ENCODE measurements around the gene POM121L2.

The POM121L2 gene

DNA sequence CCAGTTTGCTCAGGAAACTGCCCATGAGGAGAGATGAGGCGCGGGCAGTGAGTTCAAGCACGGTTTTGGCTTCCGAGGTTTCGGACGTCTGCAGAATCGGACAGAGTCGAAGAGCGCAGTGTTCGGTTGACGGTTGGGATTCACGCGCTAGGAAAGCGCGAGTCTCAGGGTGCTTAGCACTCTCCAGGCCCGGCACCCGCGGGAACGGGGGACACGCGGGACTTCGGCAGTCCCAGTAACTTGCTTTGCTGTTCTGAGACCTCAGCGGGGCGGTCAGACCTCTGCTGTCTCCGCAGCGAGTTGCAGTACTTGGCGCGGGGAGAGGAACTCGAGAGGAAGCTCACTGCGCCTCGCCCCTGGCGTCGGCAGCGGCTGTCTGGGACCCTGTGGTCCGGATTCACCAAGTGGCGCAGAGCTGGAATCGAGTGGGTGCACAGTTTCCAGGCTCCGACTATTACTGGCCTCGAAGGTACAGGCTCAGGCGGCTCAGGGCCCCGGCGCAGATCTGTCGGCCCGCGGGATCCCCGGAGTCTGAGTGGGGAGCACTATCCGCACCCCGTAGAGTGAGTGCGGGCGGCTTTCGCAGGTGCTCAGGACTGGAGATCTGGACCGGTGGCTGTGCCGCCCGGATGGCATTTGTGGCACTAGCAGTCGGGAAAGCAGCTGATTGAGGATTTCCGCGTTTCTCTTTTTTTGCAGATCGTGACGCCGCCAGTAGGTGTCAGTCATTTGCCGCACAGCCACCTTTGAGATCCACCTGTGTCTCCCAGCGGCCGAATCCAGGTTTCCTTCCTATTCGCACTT, at the start of gene POM121L2:
POM121L2 (minus strand) TSS at position 128 of the 804 bp plus-strand sequence; CDS start at position 25, 103 bp downstream.
- peak within 1 kb of the TSS; percentile 53 for H3K4me3 ChIP-seq (ENCODE audit: low read length)
- H3K36me3 ChIP-seq (ENCODE audit: control insufficient read depth, insufficient read depth, low read length), result no peaks in the 10 kb centered on the region
- H3K4me1 ChIP-seq (ENCODE audit: control insufficient read depth, insufficient read depth, low read length), result peaks cover 9% of the 10 kb centered on the region
- H3K9me3 ChIP-seq (ENCODE audit: control insufficient read depth, low read length), result no peaks in the 10 kb centered on the region
- H3K9ac ChIP-seq (ENCODE audit: low read length), result peak within 1 kb of the TSS; percentile 51
- peaks cover 39% of the 10 kb centered on the region for H3K27me3 ChIP-seq (ENCODE audit: control insufficient read depth, insufficient read depth, low read length)

DNA sequence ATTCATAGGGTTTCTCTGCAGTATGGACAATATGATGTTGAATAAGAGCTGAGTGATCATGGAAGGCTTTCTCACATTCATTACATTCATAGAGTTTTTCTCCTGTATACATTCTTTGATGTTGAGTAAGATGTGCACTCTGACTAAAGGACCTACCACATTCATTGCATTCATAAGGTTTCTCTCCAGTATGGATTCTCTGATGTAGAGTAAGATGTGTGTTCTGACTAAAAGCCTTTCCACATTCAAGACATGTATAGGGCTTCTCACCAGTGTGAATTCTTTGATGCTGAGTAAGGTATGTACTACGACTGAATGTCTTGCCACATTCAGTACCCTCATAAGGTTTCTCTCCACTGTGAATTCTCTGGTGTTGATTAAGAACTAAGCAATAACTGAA, 47.2 kb upstream of the POM121L2 start:
- Histone ChIP-seq H3K9me3 (ENCODE audit: control insufficient read depth, low read length) (peaks cover 5% of the 10 kb centered on the region), H3K36me3 (ENCODE audit: control insufficient read depth, insufficient read depth, low read length) (no peaks in the 10 kb centered on the region), H3K9ac (ENCODE audit: low read length) (no peak overlapping the region), H3K27me3 (ENCODE audit: control insufficient read depth, insufficient read depth, low read length) (no peaks in the 10 kb centered on the region), H3K4me3 (ENCODE audit: low read length) (no peak overlapping the region), H3K4me1 (ENCODE audit: control insufficient read depth, insufficient read depth, low read length) (no peaks in the 10 kb centered on the region)

DNA sequence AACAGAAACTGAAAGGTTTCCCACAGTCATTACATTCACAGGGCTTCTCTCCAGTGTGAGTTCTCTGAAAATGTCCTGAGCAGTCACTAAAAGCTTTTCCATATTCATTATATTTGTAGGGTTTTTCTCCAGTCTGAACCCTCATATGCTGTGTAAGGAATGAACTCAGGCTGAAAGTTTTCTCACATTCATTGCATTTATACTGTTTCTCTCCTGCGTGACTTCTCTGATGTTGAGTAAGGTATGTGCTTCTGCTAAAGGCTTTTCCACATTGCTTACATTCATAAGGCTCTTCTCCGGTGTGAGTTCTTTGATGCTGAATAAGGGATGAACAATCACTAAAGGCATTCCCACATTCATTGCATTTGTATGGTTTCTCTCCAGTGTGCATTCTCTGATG, 46.7 kb upstream of the POM121L2 start:
- no peaks in the 10 kb centered on the region for H3K36me3 ChIP-seq (ENCODE audit: control insufficient read depth, insufficient read depth, low read length)
- H3K27me3 ChIP-seq (ENCODE audit: control insufficient read depth, insufficient read depth, low read length), result no peaks in the 10 kb centered on the region
- H3K9me3 ChIP-seq (ENCODE audit: control insufficient read depth, low read length), result peaks cover 5% of the 10 kb centered on the region
- H3K4me3 ChIP-seq (ENCODE audit: low read length), result no peak overlapping the region
- no peak overlapping the region for H3K9ac ChIP-seq (ENCODE audit: low read length)
- no peaks in the 10 kb centered on the region for H3K4me1 ChIP-seq (ENCODE audit: control insufficient read depth, insufficient read depth, low read length)

DNA sequence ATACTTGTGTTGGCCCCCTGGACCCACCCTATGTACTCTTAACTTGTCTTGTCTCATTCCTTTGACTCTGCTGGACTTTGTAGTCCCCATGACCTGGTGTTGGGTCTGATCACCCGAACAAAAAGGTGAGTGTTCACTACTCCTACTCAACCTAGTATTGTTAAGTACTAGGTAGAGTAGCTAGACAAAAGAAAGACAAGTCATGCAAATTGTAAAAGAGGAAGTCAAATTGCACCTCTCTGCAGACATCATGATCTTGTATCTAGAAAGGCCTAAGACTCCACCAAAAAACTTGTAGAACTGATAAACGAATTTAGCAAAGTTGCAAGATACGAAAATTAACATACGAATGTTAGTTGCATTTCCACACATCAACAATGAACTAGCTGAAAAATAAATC, 40.8 kb upstream of the POM121L2 start:
- H3K9me3 ChIP-seq (ENCODE audit: control insufficient read depth, low read length), result no peaks in the 10 kb centered on the region
- H3K4me1 ChIP-seq (ENCODE audit: control insufficient read depth, insufficient read depth, low read length), result no peaks in the 10 kb centered on the region
- H3K9ac ChIP-seq (ENCODE audit: low read length), result no peak overlapping the region
- H3K27me3 ChIP-seq (ENCODE audit: control insufficient read depth, insufficient read depth, low read length), result no peaks in the 10 kb centered on the region
- H3K4me3 ChIP-seq (ENCODE audit: low read length), result no peak overlapping the region
- H3K36me3 ChIP-seq (ENCODE audit: control insufficient read depth, insufficient read depth, low read length), result no peaks in the 10 kb centered on the region

DNA sequence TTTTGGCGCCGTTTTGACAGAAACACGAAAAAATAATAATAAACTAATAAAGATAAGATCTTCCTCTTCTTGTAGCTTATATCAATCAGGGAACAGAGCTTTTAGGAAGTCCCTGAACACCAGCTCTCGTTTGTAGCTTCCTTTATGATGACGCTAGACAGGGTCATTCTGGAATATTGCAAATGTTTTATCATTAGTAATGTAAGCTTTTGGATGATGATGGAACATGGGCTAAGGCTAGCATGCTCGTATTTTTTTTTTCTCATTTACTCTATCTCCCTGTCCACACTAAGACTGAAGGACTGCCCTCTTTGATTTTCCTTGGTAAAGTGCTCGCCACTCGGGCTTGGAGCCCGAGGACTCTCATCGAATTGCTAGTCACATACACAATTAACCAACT, 22.1 kb upstream of the POM121L2 start:
- H3K4me1 ChIP-seq (ENCODE audit: control insufficient read depth, insufficient read depth, low read length), result no peaks in the 10 kb centered on the region
- H3K9ac ChIP-seq (ENCODE audit: low read length), result no peak overlapping the region
- H3K4me3 ChIP-seq (ENCODE audit: low read length), result no peak overlapping the region
- H3K9me3 ChIP-seq (ENCODE audit: control insufficient read depth, low read length), result no peaks in the 10 kb centered on the region
- peaks cover 20% of the 10 kb centered on the region for H3K27me3 ChIP-seq (ENCODE audit: control insufficient read depth, insufficient read depth, low read length)
- H3K36me3 ChIP-seq (ENCODE audit: control insufficient read depth, insufficient read depth, low read length), result no peaks in the 10 kb centered on the region

DNA sequence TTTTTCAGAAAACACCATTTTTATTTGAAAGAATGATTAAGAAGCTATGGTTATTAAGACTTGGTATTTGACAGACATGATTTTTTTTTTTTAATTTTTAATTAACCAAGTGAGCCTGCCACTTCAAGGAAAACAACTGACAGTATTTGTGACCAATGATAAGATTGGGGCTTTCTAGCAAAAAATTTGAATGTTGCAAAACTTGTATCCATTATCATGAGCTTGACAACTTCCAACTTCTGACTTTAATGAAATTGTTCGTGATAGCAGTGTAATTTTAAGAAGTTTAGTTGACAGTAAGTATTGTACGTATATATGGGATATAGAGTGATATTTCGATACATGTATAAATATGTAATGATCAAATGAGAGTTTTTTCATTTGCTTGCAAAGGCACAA, 21.6 kb upstream of the POM121L2 start:
- no peaks in the 10 kb centered on the region for H3K4me1 ChIP-seq (ENCODE audit: control insufficient read depth, insufficient read depth, low read length)
- H3K27me3 ChIP-seq (ENCODE audit: control insufficient read depth, insufficient read depth, low read length), result peaks cover 20% of the 10 kb centered on the region
- H3K9ac ChIP-seq (ENCODE audit: low read length), result no peak overlapping the region
- H3K9me3 ChIP-seq (ENCODE audit: control insufficient read depth, low read length), result no peaks in the 10 kb centered on the region
- no peak overlapping the region for H3K4me3 ChIP-seq (ENCODE audit: low read length)
- H3K36me3 ChIP-seq (ENCODE audit: control insufficient read depth, insufficient read depth, low read length), result no peaks in the 10 kb centered on the region

DNA sequence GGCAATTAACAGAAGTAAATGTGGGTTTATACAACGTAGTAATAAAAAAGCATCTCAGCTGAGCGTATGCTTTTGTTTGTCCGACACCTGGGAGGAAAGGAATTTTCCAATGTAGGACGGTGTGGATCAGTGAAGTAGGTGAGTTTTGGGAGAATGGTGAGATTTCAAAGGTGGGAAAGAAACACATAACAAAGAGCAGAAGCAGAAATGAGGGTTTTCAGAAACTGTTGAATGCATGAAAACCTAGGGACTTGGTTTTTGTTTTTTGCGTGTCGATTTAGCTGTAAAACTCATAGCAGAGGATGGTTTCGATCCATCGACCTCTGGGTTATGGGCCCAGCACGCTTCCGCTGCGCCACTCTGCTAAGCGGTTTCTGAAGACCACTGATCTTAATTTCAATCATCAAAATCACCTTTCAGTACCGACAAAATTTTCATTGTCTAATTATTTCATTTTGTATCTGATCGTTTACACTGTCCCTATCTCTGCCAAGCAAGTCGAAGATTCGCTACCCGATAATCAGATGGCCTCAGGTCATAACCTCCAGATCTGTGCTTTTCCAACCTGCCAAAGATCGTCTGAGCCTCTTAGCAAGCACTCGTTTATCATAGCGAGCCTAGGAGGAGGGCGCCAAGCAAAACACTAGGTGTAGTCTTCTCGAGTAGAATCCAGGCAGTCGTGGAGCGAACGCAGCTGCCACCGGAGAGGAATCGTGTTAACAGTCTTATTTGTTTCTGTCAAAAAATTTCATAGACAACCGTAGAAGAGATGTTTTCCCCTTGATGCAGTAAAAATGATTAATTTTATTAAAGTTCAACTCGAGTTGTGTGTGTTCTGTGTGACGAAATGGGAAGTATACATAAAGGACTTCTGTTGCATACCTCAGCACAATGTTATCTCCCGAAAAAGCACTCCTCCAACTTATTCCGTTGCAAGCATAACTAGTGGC, 20.9 kb upstream of the POM121L2 start:
- peaks cover 20% of the 10 kb centered on the region for H3K27me3 ChIP-seq (ENCODE audit: control insufficient read depth, insufficient read depth, low read length)
- H3K4me3 ChIP-seq (ENCODE audit: low read length), result no peak overlapping the region
- no peaks in the 10 kb centered on the region for H3K36me3 ChIP-seq (ENCODE audit: control insufficient read depth, insufficient read depth, low read length)
- H3K9ac ChIP-seq (ENCODE audit: low read length), result no peak overlapping the region
- no peaks in the 10 kb centered on the region for H3K9me3 ChIP-seq (ENCODE audit: control insufficient read depth, low read length)
- no peaks in the 10 kb centered on the region for H3K4me1 ChIP-seq (ENCODE audit: control insufficient read depth, insufficient read depth, low read length)

DNA sequence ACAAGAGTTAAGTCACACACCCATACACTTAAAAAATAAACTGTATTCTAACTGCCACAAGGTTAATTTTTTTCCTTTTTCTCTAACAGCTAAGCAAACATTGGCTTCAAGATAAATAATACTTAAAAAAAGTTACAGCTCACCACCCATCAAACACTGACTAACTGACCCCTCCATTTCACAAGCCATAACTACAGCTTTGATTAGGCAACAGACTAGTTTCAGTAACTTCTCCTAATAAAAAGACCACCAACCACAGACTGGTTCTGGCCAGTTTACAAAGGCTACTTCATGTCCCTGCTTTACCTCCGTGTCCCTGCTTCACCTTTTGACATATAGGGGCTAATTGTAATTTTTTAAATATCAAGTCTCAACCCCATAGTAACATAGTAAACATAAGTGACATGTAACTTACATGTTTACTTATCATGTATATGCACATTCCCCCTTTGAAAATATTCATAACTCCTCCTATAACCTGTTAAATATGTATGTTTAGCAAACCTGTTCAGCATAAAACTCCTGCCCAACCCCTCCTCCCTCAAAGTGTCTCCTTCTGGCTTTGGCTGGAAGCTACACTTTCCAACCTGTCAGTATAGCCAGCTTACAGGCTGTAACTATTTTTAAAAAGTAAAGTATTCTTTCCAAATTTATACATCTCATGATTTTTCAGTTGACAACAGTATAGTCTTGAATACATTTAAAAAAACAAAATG, 15.1 kb upstream of the POM121L2 start:
- Histone ChIP-seq H3K36me3 (ENCODE audit: control insufficient read depth, insufficient read depth, low read length) (no peaks in the 10 kb centered on the region), H3K9ac (ENCODE audit: low read length) (no peak overlapping the region), H3K9me3 (ENCODE audit: control insufficient read depth, low read length) (no peaks in the 10 kb centered on the region), H3K4me3 (ENCODE audit: low read length) (no peak overlapping the region), H3K4me1 (ENCODE audit: control insufficient read depth, insufficient read depth, low read length) (no peaks in the 10 kb centered on the region), H3K27me3 (ENCODE audit: control insufficient read depth, insufficient read depth, low read length) (peaks cover 4% of the 10 kb centered on the region)

DNA sequence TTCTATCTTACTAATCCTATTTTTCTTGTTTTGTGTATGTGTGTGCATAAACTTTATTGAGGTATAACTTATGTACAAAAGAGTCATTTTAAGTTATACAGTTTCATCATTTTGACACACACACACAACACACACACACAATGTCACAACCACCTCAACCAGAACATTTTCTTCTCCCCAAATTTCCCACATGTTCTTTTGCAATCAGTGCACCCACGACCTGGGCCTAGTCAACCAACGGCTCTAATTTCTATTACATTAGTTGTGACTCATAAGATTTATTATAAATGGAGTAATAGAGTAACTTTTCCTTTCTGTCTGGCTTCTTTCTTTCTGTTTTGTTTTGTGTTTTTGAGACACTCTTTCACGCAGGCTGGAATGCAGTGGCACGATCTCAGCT, 9.8 kb upstream of the POM121L2 start:
- H3K9me3 ChIP-seq (ENCODE audit: control insufficient read depth, low read length), result no peaks in the 10 kb centered on the region

DNA sequence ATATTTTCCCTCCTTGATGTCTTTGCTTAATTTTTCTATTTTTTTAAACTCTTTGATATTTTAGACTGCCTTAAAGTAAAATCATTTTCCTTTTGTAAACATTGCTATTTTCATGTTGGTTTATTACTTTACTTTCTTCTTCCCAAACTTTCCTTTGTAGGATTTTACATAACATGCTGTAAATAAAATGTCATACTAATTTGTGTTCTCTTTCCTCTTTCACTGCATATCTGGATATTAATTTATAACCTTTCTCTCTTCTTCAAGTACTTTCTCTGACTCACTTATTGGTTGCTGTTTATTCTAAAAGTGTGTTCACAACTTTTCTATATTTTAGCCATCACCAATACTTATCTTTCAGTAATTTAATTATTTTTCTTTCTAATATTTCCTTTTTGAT, 9.3 kb upstream of the POM121L2 start:
- H3K4me1 ChIP-seq (ENCODE audit: control insufficient read depth, insufficient read depth, low read length), result no peaks in the 10 kb centered on the region
- no peaks in the 10 kb centered on the region for H3K27me3 ChIP-seq (ENCODE audit: control insufficient read depth, insufficient read depth, low read length)
- no peaks in the 10 kb centered on the region for H3K36me3 ChIP-seq (ENCODE audit: control insufficient read depth, insufficient read depth, low read length)
- no peak overlapping the region for H3K4me3 ChIP-seq (ENCODE audit: low read length)
- H3K9me3 ChIP-seq (ENCODE audit: control insufficient read depth, low read length), result no peaks in the 10 kb centered on the region
- H3K9ac ChIP-seq (ENCODE audit: low read length), result no peak overlapping the region

More for the DNA sequence above, 9.8 kb upstream of the POM121L2 start:
- H3K9ac ChIP-seq (ENCODE audit: low read length), result no peak overlapping the region
- H3K27me3 ChIP-seq (ENCODE audit: control insufficient read depth, insufficient read depth, low read length), result no peaks in the 10 kb centered on the region
- H3K4me3 ChIP-seq (ENCODE audit: low read length), result no peak overlapping the region
- no peaks in the 10 kb centered on the region for H3K36me3 ChIP-seq (ENCODE audit: control insufficient read depth, insufficient read depth, low read length)
- no peaks in the 10 kb centered on the region for H3K4me1 ChIP-seq (ENCODE audit: control insufficient read depth, insufficient read depth, low read length)

DNA sequence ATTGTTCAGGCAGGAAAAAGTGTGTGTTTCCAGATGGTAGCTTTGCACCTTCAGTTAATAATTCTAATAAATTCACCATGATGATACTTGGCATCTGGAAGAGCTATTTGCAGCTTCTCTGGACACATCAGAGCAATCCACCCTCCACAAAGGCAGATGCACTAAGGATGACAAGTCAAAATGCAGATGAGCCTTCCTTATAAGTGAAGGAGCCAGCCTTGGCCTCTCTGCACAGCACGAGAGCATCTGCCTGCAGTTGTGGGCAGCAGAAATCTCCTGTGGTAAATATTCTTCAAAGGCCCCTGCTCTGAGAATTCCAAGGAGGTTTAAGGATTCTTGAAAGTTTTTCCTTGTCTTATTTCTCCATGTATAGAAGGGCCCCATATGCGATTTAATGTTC, 6.9 kb upstream of the POM121L2 start:
- no peaks in the 10 kb centered on the region for H3K36me3 ChIP-seq (ENCODE audit: control insufficient read depth, insufficient read depth, low read length)
- no peaks in the 10 kb centered on the region for H3K27me3 ChIP-seq (ENCODE audit: control insufficient read depth, insufficient read depth, low read length)
- no peak overlapping the region for H3K4me3 ChIP-seq (ENCODE audit: low read length)
- H3K9me3 ChIP-seq (ENCODE audit: control insufficient read depth, low read length), result no peaks in the 10 kb centered on the region
- no peaks in the 10 kb centered on the region for H3K4me1 ChIP-seq (ENCODE audit: control insufficient read depth, insufficient read depth, low read length)
- no peak overlapping the region for H3K9ac ChIP-seq (ENCODE audit: low read length)
